Adrenal gland (tissue), 5 donors: ENCODE measurements around the gene NUP62.

ENCODE experiments used
- CTCF ChIP-seq, 6 experiments: fragments of 450-650 bp in 4 of 6; fragments of 200-600 bp in 2 of 6; sonication (generic) in 1 of 6; IDR thresholded peaks; 1 replicate in 5 of 6; 2 replicates in 1 of 6; pipeline versions ENCODE4 v1.5.1 to v1.8.0; 2016 to 2021; ENCODE audit warnings: antibody characterized with exemption in 6 of 6, mild to moderate bottlenecking in 2 of 6, moderate library complexity in 1 of 6
- POLR2A ChIP-seq, 2 donors: fragments of 450-650 bp; IDR thresholded peaks; one replicate each; pipeline ENCODE4 v1.6.1; 2017; ENCODE audit warnings: antibody characterized with exemption in 2 of 2, mild to moderate bottlenecking in 2 of 2, moderate library complexity in 1 of 2
- donor health status: DM: no; HTN: no; CAD: no.

GRCh38 chr19:49876422-49877019, 52.8 kb downstream of the NUP62 start:
- no peak for TF ChIP-seq CTCF (IDR thresholded peaks at IDR 0.05)
- TF ChIP-seq POLR2A (IDR thresholded peaks at IDR 0.05): peak in 1 of 2 donors; percentile 42
